ENCODE data around the gene SYNE1.
"Not testable (repeated sequence)": the region's sequence is repeated elsewhere in the genome, so short reads cannot be mapped to it uniquely, and the experiment has no call there.

Gene SYNE1

DNA sequence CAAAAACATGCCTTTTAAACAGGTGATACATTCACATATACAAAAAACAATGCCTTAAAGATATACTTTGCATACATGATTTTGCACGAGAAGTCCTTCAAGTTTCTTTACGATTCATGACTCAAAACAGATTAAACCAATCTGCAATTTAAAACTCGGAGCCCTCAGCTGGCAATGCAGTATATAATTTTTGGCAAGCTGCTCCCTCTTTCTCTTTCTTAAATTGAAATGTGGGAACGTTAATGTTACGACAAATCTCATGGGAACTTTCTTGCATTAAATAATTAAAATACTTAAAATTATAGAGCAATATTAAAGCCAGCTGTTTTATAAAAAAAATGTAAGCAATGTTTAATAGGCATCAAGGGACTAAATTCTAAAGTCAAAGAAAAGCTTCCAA is 495.1 kb downstream of the SYNE1 start:
- no peak for DNase-seq (ENCODE audit: low read depth)
- H3K4me3 ChIP-seq (ENCODE audit: low read depth, low read length), result no peak overlapping the region

DNA sequence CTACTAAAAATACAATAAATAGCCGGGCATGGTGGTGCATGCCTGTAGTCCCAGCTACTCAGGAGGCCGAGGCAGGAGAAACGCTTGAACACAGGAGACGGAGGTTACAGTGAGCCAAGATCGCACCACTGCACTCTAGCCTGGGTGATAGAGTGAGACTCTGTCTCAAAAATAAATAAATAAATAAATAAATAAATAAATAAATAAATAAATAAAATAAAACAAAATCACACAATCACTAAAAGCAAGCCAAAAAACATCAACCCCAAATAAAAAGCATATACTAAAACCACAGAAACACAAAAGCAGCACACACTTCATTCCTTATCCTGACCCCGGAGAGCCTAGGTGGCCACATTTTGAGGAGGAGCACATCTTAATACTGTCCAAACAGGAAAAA is 498.8 kb downstream of the SYNE1 start:
- not testable (repeated sequence) for H3K4me3 ChIP-seq (ENCODE audit: low read depth, low read length); DNase-seq (ENCODE audit: low read depth)

DNA sequence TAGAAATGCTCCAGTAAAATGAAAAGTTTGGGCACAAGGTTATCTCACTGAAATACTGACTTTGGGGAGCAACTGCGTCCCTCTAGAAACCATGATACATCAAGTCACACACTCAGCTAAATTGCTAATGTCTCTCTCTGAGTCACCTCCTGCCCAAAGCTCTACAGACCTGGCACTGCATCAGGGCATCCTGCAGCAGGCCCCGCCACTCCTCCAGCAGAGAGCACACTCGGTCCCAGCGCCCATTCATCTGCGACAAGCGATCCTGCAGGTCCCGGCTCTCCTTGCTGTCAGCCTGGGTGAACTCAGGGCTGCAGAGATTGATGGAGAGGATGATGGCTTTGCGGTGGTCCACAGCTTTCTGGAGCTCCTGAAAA is 500.7 kb downstream of the SYNE1 start:
- no peak for DNase-seq (ENCODE audit: low read depth)
- no peak overlapping the region for H3K4me3 ChIP-seq (ENCODE audit: low read depth, low read length)

DNA sequence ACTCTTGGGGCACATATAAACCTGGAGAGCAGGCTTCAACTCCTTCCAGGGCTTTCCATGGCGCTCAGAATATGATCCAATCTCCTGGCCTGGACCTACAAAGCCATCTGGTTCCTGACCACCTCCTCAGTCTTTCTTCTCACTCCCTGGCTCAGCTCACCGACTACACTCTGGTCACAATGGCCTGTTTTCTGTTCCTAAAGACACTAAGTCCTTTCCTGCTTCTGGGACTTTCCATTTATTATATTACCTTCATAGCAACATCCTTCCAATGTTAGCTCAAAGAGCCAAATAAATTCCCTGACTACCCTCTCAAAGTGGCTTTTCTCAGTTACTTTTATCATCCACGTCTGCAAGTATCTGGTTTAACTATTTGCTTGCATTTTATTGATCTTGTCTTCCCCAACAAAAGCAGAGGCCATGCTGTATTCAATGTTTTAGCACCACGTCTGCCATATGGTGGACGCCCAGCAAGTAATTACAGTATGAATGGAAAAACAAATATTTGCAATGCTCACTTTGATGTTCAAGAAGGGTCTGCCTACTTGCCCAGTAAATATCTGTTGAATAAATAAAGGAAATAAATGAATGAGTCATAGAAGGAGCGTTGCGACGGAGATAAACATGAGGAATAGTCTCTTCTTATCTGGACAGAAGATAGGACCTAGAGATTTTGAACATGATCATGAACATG is 501.3 kb downstream of the SYNE1 start:
- H3K4me3 ChIP-seq (ENCODE audit: low read depth, low read length), result no peak overlapping the region

DNA sequence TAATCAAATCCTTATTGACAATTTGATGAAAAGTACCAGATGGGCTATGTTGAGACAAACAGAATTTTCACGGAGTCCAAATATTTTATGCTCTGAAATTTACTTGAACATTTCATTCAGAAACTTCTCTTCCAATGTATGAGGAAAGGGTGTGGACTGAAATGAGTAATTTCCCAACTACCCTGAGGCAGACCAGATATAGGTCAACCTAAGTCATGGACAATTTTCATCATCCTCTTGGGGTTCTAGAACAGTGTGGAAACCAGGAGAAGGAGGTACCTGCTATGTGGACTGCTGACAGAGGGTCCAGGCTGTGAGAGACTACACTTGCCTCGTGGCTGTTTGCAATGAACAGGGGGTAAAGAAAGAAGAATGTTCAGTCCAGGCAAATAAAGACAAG is 506.7 kb downstream of the SYNE1 start:
- no peak for DNase-seq (ENCODE audit: low read depth)
- H3K4me3 ChIP-seq (ENCODE audit: low read depth, low read length), result no peak overlapping the region

More for the DNA sequence above, 501.3 kb downstream of the SYNE1 start:
- DNase-seq (ENCODE audit: low read depth), result no peak

DNA sequence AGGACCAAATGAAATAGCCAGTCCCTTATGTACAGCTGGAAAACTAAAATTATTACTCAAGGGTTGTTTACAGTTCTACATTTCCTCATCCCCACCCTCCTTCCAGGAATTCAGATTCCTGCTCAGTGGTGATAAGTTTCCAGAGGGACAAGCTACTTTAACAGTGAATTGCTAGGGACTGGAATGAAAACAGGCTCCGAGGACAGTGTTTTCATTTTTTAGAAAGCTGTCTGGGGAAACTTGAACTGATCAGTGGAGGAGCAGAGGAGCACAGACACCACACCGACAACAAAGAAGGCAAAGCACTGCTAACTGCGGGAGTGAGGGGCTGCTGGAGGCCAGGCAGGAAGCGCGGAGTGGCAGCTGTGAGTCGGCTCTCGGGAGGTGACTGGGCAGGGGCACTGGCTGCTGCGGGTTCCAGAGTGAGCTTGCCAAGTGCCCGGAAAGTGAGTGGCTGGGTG is 507.4 kb downstream of the SYNE1 start:
- no peak overlapping the region for H3K4me3 ChIP-seq (ENCODE audit: low read depth, low read length)
- DNase-seq (ENCODE audit: low read depth), result no peak

DNA sequence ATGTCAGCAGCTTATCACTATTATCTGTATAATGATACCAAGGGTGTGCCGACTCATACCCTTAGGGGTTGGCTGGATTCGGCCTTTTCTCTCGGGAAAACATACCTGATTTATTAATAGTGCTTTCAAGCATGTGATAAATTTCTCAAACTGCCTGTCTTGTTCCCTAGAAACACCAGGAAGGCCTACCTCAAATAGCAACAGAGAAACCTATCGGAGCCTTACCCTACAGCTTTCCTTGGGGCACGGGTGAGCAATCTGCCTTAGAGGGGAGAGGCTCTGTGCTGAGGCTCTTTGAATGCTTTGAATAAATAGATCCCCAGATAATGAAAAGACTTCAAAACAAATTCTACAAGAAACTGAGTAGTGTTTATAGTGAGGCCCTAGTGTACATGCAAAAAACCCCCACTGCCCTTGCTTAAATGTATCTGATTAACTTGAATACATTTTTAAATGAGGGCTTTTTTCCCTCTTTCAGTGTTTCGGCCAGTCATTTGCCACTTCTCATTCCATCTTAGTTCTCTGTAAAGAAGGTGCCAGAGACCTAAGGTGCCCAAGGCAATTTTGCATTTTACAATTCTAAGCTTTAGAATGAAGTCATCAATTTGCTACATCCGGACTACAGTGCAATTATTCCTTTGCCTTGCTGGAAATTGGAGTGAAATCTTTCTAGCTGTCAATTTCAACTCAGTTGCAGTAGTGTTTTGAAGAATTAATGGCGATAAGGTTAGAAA is 509.6 kb downstream of the SYNE1 start:
- DNase-seq (ENCODE audit: low read depth), result no peak
- H3K4me3 ChIP-seq (ENCODE audit: low read depth, low read length), result no peak overlapping the region

DNA sequence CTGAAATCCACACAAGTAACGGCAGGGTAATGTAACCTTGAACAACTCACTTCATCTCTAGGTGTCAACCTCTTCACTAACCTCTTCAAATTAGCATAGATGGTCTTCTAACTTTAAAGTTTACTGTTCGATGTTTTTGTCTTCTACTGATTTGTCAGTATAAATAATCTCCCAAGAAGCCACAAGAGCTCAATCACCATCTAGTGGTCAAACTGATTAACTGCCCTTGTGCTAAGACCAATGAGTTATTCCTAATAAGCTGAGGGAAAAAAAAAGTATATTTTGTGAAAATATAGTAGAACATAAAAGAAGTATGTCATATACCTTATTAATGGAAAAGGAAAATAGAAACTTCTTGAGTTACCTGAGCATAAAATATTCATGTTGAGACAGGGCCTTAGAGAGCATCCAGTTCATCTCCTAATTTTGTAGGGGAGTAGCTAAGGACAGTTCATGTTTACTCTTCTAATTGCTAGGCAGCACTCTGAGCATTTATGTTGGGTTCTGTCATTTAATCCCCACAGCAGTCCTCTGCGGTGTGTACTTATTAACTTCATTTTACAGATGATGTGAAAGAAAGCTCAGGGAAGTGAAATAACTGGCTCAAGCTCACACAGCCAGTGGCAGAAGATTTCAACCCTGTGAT is 512.6 kb downstream of the SYNE1 start:
- peak; percentile 30 for DNase-seq (ENCODE audit: low read depth)
- no peak overlapping the region for H3K4me3 ChIP-seq (ENCODE audit: low read depth, low read length)

DNA sequence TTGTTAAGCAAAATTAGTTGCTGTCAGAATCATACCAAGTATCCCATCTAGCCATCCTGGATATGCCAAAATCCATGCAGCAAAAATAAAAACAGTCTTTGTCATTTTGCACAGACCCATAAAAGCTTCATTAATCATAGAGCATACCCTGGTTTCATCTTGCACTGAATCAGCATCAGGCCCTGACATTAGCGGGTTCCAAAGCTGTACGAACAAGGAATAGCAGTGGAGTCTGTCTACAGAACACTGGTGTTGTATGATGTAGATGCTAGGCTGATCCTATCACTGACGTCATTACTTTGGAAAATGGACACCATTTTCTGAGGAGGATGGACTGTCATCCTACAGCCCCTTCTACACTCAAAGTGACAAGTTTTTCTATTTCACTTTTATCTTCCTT is 514.1 kb downstream of the SYNE1 start:
- no peak for DNase-seq (ENCODE audit: low read depth)
- no peak overlapping the region for H3K4me3 ChIP-seq (ENCODE audit: low read depth, low read length)

DNA sequence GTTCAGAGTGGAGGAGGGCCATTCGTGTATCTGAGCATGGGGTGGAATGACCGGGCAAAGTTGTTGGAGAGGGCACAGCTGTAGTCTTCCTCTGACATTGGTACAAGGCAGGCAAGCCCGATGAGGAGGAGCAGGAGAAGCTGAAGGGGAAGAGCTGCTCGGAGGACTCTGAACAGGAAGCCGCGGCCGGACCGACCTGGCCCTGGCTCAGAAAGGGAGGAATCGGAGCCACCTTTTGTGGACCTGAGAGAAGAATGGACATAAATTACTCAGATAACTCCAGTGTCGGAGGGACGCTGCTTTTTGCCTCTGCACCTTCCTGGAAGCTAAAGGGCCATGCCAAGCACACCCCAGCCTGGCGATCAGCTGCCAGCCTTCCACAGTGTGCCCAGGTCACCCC is 514.7 kb downstream of the SYNE1 start:
- no peak for DNase-seq (ENCODE audit: low read depth)
- no peak overlapping the region for H3K4me3 ChIP-seq (ENCODE audit: low read depth, low read length)

DNA sequence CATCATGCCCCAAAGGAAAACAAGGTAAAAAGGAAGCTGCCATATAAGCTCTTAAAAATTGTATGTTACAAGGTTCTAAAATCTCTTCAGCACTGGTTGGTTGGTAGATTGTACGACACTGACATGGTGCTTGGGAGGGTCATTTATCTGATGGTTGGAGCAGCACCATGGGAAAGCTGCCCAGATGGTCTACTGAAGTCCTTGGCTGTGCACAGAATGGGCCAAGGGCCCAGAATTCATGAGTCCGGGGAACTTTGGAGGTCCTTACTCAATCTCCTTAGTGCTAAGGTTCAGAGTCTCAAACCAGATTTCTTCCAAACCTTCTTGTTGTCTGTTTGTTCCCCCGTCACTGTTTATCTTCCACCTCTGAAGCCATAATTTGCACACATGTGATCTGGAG is 515.3 kb downstream of the SYNE1 start:
- no peak for DNase-seq (ENCODE audit: low read depth)
- no peak overlapping the region for H3K4me3 ChIP-seq (ENCODE audit: low read depth, low read length)

DNA sequence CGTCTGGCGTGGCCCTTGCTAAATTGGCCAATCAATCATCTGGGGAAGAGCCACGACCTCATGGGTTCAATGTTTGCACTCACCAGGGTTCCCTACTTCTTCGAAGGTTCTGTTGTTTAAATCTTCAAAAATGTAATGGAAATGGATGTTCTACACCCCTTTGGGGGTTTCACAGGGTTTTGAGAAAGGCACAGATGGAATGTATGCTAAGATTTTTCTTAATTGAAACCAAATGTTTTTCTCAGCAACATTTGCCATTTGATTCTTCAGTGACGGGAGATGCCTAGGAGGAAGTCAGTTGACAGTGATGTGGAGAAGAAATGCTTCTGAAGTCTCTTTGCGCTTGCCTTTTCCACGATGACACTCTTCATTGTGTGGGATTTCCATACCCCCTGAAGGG is 517.3 kb downstream of the SYNE1 start:
- no peak overlapping the region for H3K4me3 ChIP-seq (ENCODE audit: low read depth, low read length)
- DNase-seq (ENCODE audit: low read depth), result no peak

DNA sequence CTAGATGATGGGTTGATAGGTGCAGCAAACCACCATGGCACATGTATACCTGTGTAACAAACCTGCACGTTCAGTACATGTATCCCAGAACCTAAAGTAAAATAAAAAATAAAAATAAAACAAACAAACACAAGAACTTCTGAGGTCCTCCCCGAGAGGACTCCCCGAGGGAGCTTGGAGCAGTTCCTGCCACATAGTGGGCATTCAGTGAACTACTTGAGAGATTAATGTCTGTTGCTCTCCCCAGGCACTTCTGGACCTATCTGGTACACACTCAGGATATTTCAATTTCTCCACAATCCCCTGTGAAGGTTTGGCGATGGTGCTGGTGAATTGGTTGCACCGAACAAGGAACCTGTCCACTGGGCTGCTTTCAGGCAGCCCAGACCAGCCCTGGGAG is 518.5 kb downstream of the SYNE1 start:
- no peak for DNase-seq (ENCODE audit: low read depth)
- no peak overlapping the region for H3K4me3 ChIP-seq (ENCODE audit: low read depth, low read length)

DNA sequence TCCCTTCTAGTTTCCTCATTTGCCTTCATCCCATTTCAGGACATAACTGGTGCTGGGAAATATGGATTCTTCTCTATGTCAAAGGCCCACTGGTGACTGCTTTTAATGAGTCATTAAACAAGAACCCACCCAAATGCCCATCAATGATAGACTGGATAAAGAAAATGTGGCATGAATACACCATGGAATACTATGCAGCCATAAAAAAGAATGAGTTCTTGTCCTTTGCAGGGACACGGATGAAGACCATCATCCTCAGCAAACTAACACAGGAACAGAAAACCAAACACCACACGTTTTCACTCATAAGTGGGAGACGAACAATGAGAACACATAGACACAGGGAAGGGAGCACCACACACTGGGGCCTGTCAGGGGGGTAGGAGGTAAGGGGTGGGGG is 518.9 kb downstream of the SYNE1 start:
- H3K4me3 ChIP-seq (ENCODE audit: low read depth, low read length), result no peak overlapping the region
- DNase-seq (ENCODE audit: low read depth), result no peak

DNA sequence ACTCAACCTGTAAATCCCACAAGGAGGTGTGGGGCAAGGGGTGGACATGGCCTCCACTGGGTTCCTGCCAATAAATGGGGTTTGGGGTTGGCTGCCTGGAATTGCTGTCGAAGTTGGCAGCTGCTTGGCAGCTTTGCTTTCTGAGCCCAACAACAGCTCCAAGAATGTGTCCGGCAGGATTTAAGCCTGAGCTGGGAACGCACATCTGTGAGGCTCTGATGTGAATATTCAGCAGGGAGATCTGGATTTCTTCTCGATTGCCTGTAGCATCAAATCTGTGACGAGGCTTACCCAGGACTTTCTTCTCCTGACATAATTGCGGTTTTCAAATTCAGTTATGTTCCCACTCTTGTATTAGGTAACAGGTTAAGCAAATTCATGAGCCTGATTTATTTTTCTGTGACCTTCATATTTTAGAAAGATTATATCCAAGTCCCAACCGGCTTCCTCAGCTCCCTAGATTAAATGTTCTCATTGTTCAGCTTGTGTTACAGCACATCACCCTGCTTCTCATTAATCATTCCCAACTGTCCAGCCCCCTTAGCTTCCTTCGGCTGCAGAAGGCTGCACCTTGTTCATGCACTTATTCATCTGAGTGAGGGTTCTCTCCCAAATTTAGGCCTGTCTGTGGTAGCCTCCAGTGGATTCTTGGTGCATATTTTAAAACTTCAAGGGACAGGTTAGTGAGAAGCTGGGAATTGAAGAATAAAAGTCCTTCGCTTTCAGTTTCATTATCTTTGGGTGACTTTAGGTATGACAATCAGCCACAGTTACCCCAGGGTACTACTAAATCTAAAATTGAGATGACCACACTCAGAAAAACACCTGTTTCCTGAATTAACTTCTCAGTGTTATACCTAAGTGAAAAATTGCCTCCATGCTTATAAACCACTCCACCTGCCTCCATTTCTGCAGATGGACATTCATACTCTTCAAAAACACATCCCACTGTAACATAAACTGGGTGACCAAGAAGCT is 519.7 kb downstream of the SYNE1 start:
- no peak overlapping the region for H3K4me3 ChIP-seq (ENCODE audit: low read depth, low read length)
- peak; percentile 31 for DNase-seq (ENCODE audit: low read depth)

DNA sequence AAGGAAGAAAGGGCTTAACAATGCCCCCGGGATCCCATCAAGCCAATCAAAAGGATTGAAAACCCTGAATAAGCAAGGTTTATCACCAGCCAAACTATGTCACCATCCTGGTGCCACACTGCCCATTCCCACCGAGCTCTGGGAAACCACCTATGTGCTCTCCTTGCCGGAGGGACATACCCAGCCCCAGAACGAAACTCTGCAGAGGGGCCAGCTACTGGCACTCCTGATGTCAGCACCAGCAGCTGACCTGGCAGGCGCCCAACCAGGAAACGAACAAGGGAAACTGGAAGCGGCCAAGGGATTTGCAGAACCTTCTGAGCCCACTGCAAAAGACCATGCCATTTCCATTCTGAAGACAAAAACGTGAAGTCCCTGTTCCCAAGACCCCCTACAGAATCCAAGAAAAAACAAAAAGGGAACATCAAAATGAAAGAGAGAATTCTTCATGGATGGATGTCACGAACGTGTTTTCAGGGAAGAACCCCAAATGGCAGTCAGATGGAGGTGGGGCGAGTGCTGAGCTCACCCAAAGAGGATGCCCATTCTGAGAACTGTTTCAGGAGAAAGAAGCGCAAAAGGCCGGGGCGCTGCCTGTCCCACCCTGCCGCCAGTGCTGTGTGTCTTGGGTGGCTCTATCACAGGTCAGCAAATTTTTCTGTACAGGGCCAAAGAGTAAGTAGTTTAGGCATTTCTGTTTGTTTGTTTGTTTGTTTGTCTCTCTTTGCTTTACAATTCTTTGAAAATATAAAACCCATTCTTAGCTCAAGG is 524.5 kb downstream of the SYNE1 start:
- H3K4me3 ChIP-seq (ENCODE audit: low read depth, low read length), result no peak overlapping the region
- DNase-seq (ENCODE audit: low read depth), result no peak

DNA sequence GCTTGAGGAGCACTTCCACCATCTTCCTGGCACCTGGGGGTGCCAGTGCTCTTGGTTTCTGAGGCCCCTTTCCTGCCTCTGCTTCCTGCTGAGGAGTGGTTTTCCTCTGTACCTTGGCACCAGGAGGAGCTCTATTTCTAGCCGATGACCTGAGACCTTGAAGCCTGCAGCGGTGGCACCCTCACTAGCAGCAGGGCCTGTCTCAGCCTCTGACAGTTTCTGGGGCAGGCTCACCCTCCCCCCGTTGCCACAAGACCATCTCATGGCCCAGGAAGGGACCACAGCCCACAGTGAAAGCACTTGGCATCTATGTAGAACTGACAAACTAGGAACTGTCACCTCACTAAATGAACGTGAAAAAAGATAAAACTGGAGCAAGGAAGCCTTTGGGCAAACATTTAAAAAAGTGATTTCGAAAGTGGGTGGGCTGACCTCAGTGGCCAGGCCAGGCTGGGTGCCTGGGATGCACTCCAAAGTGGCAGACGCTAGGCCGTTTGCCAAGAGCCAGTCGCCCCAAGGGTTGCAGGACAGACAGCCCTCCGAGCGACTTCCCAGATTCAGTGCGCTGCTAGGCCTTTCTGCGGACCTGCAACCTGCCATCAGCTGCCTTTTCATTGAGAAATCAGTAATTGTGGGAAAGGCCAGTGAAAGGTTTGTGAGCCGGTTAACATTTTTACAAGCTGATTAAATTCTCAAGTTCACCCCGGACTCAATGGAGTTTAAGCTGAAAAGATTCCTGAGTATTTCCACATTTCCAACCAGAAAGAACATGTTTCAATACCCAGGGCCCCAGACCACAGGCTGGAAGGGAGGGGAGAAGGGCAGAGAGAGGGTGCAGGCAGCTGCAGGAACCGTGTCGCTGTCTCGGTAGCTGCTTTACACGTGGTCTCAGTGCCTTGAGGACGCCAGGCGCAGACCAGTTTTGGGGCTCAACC is 526.0 kb downstream of the SYNE1 start:
- H3K4me3 ChIP-seq (ENCODE audit: low read depth, low read length), result no peak overlapping the region
- DNase-seq (ENCODE audit: low read depth), result peak; percentile 44

DNA sequence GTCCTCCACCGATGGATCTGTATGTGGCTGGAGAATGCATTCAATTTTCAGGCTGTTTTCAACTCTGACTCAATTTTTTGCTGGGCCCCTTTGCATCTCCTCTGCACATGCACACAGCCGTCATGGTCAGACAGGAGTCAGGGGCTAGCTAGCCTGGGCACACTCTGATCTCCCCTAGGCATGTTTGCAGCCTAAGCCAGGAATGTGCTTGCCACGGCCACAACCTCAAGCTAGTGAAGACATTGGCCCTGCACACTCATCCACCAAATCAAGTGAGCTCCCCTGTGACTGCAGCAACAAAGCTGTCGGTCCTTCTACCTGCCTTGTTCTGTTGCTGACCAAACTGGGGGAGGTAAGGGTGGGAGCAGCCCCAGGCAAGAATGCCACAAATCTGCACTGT is 529.2 kb downstream of the SYNE1 start:
- H3K4me3 ChIP-seq (ENCODE audit: low read depth, low read length), result no peak overlapping the region
- DNase-seq (ENCODE audit: low read depth), result no peak
